ENCODE data around the gene ITLN2.
"Not testable (repeated sequence)": the region's sequence is repeated elsewhere in the genome, so short reads cannot be mapped to it uniquely, and the experiment has no call there.

The ITLN2 gene

DNA sequence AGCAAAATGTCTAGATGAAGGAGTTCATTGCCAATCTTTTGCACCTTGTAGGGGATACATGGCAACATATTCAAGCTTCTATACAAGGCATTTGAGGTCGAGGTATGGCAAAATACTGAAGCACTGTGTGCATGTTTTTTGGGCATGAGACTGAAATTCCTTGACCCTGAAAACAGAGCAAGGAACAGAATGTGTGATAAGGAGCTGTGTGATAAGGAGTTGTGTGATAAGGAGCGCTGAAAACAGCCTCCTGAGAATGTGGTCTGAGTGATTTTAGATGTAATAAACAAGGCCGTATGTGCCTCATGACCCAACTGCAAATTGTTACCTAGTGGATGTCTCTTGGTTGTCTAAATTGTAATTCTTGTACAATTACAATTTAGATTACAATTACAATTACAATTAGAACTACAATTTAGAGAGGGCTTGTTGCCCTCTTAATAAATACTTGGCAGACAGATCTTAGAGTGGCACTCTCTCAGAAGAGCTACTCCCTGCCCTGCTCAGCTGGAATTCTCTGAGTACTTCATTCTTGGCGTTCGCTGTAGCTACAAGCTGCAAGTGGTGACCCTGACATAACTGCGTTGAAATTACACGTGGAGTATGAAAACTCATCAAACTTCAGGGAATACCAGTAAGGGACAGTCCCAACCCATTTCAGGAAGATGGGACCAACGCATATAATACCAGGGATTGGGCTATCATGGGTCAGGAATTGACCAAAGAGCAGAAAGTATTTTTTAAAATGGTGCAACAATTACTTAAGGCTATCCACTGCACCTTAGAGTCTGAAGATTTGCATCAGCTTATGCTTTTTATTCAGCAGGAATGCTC is 49.6 kb downstream of the ITLN2 start:
- no peak for DNase-seq

DNA sequence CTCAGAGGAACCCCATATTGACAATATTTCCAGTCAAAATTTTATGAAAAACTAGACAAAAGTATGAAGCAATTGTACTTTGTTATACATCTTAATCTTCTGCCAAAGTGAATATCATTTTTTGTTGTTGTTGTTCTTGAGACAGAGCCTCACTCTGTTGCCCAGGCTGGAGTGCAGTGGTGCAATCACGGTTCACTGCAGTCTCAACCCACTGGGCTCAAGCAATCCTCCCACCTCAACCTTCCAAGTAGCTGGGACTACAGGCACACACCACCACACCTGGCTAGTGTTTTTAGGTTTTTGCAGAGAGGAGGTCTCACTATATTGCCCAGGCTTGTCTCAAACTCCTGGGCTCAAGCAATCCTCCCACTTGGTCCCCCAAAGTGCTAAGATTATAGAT is 52.4 kb downstream of the ITLN2 start:
- not testable (repeated sequence) for DNase-seq

DNA sequence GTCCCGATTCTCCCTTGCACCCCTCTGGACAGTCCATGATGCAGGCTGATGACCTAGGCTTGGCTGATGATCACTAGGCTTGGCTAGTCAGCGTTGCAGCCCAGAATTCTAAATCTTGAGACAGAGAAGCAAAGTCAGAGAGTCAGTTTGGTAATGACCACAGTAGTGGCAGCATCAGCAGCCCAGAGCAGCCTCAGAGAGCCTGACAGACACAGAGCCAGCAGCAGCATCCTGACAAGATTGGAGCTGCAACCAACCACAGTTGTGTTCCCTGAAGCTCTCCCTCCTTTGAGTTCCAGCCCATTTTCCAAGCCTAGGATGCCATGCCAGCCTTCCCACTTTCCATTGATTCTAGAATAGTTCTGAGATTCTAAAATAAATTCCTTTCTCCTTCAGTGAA is 52.8 kb downstream of the ITLN2 start:
- no peak for DNase-seq

DNA sequence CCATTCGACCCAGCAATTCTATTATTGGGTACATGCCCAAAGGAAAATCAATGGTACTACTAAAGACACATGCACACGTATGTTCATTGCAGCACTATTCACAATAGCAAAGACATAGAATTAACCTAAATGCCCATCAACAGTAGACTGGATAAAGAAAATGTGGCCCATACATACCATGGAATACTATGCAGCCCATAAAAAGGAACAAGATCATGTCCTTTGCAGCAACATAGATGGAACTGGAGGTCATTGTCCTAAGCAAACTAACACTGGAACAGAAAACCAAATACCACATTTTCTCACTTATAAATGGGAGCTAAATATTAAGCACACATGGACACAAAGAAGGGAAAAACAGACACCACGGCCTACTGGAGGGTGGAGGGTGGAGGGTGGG is 53.9 kb downstream of the ITLN2 start:
- DNase-seq: not testable (repeated sequence)
